COLO668 (cell line): ENCODE results near the gene ALG12.

Source experiments
- DNase-seq: peaks from one replicate; lab custom pipeline; 2025; ENCODE audit not compliant: unreplicated experiment; lab: John Stamatoyannopoulos, UW

Gene ALG12

DNA sequence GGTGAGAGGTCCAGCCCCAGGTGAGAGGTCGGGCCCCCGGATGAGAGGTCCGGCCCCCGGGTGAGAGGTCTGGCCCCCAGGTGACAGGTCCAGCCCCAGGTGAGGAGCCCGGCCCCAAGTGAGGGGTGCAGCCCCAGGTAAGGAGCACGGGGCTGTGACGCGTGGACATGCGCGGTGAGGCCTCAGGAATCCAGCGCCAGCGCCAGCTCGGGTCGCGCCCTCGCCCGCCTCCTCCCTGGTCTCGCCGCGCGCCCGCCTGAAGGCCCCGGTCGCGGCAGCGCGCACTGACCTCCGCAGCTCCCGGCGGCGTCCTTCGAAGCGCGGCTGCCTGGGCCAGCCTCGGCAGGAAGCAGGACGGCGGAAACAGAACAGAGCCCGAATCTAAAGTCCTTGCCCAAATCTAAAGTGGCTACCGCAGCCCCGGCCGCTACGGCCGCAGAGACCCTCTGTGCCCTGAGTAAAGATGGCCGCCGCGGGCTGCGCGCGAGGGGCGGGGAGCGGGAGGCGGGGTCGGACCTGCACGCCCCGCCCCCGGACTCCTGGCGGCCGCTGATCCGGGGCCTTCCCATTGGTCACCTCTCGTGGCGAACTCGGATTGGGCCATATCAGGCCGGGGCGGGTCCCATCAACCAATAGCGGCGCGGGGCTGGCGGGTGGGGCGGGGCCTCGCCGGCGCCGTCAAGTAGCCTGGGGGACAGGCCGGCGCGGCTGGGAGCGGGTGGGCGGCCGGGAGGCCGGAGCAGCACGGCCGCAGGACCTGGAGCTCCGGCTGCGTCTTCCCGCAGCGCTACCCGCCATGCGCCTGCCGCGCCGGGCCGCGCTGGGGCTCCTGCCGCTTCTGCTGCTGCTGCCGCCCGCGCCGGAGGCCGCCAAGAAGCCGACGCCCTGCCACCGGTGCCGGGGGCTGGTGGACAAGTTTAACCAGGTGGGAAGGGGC is at the start of gene ALG12, which contains the start of gene CRELD2:
Gene ALG12 (minus strand): TSS at position 465 of the 937 bp plus-strand sequence. CDS start 4,673 bp downstream, outside the sequence.
Gene CRELD2 (plus strand): TSS at position 661 of the 937 bp plus-strand sequence. CDS start 136 bp downstream, at position 797.
- DNase-seq, result peak; percentile 97

DNA sequence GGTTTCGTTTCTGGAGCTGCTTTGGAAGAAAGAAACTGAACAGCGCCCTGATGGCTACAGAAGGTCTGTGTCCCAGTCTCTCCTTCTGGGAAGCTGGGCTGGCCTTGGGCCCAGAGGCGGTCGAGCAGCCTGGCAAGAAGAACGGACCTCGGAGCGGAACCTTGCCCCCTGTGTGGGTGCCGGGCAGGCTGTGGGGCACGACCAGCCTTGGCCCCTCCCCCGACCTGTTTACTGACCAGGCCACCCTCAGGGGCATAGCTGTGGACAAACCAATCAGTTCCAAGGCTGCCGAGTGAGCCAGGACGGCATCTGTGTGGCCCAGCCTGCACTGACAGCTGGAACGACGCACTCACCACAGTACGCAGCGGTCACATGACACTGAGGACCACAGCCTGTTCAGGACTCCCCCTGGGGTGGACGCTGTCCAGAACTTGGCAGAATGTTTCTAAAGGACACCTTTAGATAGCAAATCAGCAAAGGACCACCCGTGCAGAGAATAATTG is 49.5 kb upstream of the ALG12 start:
- DNase-seq, result no peak

DNA sequence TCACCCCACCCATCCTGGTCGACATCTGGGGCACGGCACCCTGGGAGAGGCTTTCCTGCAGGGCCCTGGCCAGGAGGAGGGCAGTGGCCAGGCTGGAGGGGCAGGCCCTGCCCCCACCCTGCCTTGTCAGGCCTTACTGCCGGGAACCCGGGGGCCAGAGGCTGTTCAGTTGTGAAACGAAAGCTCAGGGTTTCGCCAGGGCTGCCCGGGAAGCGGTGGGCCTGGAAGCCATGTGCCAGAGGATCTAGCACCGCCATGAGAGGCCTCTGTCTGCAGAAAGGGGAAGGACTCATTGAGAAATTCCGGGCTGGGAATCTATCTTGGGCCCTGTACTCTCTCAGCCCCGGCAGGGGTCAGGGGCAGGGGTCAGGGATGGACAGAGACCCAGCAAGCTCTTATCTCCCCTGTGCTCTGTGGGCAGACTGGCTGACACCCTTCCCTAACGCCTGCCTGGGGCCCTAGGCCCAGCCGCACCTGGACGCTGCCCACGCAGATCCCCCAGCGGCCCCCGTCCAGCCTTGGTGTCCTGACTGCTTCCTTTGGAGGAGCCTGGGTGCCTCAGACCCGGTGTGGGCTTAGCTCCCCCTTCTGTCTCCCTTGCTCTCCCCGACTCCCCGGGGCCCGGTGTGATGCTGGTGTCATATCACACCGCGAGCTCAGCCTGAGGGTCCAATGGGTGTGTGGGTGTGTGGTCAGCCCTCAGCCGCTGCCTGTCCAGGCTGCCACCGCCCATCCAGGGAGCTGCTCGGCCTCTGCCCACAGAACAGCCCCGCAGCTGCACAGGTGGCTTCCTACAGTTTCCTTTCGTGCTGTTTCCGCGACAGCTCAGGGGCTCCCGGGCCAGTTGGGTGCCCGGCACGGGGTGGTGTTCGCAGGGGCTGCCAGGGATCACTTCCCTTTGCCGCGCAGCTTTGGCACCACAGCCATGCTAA is 48.8 kb upstream of the ALG12 start:
- DNase-seq, result no peak

DNA sequence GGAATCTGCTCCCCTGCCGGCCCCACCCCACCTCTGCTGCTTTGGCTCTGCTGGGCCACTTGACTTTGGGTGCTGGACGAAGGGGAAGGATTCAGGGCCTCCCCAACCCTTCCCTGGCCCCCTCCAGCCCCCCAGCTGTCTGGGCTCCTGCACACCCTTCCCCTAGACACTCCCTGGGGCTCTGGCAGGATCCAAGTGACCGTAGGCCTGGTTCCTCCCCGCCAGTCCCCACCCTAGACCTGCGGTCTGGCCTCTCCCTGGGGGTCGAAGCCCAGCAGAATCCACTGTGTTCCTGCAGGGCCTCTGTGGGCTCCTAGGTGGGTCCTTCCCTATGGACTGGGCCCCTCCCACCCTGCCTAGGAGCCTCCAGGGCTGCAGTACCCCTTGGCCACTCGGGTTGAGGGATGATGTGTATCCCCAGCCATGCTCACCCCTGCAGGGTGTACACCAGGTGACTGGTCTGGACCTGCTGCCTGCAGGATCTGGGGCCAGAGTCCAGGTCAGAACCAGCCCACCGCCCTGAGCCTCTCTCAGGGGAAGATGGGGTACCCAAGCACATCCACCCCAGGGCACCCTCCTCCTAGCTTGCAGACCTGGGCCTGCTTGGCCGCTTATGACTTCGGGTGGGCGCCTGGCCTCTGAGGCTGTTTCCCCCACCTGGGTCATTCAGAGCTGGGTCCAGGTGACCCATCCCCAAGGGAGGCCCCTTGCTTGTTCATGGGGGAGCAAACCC is 48.0 kb upstream of the ALG12 start:
- DNase-seq, result no peak

DNA sequence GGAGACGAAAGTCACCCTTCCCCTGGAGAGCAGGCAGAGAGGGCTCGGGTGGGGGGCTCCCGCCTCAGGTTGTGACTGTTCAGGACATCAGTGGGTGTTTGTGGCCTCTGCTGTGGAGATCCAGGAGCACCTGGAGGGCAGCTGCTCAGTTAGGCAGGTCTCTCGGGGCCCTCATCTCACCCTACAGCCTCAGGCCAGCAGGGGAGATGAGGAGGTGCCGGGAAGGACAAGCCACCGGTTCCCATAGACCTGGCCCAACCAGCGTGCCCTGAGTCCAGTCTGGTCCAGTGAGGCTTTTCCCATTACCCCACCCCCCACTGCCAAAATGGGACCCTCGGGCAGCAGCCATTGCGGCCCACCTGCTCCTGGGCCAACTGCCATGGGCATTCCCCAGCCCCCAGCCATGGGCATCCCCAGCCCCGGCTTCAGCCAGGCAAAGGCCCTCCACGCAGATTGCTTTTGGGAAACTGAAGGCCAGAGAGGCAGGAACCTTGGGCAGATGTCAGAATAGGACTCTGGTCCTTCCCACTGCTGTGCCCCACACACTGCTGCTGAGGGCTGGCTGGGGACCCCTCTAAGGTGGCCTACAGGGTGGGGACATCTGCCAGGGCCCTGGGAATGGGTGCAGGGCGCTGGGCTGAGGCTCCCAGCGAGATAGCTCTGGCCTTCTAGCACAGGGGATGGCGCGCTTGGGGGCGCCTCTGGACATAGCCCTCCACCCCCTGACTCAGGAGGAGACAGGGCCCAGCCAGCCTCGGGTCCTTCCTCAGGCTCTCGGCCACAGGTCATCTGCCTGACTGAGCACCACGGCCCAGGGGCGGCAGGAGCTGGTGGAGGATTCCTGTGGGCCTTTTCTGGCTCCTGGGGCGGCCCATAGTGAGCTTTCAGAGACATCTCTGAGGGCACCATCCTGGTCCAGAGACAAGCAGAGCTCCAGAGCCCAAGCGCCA is 47.1 kb upstream of the ALG12 start:
- no peak for DNase-seq

DNA sequence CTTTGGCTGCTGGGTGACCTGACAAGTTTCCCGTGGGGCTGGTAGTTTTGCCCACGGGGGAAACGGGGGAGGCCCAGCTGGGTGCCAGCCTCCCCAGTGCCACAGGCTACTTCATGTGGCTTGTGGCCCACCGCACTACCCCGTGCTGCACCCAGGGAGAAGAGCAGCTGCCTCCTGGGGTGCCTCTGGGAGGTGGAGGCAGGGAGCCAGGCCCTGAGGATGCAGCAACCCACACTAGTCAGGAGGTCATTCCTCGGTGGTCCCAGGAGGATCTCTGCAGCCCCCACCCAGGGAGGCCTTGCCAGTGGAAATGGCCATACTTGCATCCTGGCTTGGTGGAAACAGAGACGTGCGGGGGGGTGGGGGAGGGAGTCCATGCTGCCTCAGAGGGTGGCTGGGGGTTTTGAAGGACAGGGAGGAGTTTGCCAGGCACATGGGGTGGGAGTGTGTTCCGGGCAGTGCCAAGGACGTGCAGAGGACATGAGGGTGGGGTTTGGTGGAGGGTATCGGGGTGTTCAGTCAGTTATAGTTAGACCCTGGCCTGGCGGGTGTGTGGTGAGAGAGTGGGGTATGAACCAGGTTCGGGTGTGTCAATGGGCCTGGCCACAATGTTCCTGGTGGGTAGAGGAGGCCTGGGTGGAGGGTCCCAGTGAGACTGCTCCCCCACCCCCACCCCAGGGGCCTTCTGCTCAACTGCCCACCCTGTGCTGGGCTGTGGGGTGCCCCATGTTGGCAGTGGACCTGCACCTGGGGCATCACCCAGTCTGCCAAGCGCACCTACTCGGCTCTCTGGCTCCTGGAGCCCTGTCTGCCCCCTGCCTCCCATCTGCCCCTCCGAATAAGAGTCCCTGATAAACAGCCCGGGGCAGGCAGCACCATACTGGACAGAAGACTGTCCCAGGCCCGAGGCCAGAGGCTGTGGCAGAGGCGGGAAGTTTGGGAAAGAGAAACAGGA is 46.2 kb upstream of the ALG12 start:
- DNase-seq, result no peak

DNA sequence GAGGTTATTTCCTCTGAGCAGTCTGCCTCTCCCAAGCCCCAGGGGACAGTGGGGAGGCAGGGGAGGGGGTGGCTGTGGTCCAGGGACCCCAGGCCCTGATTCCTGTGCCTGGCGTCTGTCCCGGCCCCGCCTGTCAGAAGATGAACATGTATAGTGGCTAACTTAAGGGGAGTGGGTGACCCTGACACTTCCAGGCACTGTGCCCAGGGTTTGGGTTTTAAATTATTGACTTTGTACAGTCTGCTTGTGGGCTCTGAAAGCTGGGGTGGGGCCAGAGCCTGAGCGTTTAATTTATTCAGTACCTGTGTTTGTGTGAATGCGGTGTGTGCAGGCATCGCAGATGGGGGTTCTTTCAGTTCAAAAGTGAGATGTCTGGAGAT is 45.4 kb upstream of the ALG12 start:
- DNase-seq, result no peak

DNA sequence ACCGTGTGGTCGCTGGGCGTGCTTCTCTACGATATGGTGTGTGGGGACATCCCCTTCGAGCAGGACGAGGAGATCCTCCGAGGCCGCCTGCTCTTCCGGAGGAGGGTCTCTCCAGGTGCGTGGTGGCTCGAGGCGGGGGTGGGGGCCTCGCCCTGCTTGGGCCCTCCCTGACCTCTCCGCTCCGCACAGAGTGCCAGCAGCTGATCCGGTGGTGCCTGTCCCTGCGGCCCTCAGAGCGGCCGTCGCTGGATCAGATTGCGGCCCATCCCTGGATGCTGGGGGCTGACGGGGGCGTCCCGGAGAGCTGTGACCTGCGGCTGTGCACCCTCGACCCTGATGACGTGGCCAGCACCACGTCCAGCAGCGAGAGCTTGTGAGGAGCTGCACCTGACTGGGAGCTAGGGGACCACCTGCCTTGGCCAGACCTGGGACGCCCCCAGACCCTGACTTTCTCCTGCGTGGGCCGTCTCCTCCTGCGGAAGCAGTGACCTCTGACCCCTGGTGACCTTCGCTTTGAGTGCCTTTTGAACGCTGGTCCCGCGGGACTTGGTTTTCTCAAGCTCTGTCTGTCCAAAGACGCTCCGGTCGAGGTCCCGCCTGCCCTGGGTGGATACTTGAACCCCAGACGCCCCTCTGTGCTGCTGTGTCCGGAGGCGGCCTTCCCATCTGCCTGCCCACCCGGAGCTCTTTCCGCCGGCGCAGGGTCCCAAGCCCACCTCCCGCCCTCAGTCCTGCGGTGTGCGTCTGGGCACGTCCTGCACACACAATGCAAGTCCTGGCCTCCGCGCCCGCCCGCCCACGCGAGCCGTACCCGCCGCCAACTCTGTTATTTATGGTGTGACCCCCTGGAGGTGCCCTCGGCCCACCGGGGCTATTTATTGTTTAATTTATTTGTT is 44.8 kb upstream of the ALG12 start:
- DNase-seq, result no peak

DNA sequence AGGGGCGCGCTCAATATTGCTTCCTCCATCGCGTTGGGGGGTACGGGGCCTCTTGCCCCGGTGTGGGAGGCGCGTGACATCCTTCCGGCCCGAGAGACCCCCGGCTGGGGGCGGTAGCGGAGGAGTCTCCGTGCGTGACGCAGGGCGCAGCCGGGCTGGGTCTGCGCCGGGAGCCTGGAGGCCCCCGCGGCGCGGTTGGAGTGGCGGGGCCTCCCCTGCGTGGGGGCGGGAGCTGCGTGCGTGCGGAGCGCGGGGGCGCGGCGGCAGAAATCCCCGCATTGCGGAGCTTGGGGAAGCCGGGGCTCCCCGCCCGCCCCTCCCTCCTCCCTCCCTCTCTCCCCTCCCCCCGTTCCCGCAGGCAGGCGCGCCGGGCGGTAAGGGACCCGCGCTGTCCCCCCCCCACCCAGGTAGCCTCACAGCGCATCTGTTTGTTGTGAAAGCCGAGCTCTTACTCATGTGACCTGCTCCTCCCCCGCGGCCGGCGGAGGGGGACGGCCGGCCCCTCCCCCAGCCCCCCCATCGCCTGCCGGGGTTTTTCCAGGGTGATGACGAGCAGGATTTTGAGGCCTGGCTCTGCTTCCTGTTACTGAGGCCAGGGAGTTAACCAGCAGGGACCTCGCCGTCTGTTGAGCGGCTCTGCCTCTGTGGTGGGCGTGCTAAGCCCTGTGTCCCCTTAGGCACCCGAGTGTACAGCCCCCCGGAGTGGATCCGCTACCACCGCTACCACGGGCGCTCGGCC is 43.9 kb upstream of the ALG12 start:
- peak; percentile 94 for DNase-seq

DNA sequence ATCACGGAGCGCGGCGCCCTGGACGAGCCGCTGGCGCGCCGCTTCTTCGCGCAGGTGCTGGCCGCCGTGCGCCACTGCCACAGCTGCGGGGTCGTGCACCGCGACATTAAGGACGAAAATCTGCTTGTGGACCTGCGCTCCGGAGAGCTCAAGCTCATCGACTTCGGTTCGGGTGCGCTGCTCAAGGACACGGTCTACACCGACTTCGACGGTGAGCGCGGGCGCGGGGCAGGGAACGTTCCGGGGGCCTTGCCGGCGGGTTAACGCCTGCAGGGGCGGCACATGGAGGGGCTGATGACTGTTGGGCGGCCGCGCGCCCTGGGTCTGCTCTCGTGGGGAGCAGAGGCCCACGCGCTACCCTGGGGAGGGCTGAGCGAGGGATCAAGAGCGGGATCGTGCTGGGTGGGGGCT is 43.4 kb upstream of the ALG12 start:
- DNase-seq, result peak; percentile 60

DNA sequence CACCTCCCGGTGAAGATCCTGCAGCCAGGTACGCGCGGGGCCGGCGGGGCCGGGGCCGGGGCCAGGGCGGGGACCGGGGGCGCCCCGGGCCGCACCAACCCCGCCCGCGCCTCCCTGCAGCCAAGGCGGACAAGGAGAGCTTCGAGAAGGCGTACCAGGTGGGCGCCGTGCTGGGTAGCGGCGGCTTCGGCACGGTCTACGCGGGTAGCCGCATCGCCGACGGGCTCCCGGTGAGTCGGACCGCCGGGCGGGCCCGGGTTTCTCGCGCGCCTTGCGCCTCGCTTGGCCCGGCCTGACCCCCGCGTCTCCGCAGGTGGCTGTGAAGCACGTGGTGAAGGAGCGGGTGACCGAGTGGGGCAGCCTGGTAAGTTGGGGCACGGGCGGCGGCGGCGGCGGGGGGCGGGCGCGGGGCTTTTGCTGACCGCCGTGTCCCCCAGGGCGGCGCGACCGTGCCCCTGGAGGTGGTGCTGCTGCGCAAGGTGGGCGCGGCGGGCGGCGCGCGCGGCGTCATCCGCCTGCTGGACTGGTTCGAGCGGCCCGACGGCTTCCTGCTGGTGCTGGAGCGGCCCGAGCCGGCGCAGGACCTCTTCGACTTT is 42.9 kb upstream of the ALG12 start:
- DNase-seq, result peak; percentile 72

DNA sequence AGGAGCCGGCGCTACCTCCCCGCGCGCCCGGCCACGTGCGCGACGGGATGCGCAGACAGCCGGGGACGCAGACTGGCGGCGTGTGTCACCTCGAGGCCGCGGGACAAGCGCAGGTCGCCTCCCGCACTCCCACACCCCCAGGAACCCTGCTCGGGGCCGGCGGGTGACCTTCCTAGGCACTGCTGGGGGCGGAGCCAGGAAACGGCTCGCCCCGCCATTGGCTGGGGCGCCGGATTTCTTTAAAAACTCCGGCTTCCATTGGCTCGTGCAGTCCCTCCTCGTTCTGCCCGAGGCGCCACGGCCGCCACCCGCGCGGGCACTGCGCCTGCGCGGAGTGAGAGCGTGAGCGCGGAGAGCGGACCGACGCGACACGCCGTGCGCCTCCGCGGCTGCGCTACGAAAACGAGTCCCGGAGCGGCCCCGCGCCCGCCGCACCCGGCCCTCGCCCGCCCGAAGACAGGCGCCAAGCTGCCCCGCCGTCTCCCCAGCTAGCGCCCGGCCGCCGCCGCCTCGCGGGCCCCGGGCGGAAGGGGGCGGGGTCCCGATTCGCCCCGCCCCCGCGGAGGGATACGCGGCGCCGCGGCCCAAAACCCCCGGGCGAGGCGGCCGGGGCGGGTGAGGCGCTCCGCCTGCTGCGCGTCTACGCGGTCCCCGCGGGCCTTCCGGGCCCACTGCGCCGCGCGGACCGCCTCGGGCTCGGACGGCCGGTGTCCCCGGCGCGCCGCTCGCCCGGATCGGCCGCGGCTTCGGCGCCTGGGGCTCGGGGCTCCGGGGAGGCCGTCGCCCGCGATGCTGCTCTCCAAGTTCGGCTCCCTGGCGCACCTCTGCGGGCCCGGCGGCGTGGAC is 42.1 kb upstream of the ALG12 start, which contains the start of gene PIM3:
Gene PIM3 (plus strand): TSS at position 614 of the 846 bp plus-strand sequence. CDS start 176 bp downstream, at position 790.
- peak; percentile 98 for DNase-seq

DNA sequence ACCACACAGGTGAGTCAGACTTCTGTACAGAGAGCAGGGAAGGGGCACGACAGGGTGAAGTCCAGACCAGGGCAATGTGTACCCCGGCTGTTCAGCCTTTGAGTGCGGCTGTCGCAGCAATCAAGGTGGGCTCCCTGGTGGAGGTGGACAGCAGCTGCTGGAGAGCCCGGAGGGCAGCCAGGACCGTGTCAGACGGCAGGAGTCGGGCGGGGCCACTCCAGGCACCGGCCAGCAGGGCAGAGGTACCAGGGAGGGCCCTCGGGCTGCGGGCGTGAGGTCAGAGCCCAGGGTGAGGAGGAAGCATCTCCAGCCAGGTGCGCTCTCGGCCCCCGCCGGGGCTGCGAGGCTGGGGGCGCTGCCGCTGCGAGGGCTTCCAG is 41.5 kb upstream of the ALG12 start:
- no peak for DNase-seq

DNA sequence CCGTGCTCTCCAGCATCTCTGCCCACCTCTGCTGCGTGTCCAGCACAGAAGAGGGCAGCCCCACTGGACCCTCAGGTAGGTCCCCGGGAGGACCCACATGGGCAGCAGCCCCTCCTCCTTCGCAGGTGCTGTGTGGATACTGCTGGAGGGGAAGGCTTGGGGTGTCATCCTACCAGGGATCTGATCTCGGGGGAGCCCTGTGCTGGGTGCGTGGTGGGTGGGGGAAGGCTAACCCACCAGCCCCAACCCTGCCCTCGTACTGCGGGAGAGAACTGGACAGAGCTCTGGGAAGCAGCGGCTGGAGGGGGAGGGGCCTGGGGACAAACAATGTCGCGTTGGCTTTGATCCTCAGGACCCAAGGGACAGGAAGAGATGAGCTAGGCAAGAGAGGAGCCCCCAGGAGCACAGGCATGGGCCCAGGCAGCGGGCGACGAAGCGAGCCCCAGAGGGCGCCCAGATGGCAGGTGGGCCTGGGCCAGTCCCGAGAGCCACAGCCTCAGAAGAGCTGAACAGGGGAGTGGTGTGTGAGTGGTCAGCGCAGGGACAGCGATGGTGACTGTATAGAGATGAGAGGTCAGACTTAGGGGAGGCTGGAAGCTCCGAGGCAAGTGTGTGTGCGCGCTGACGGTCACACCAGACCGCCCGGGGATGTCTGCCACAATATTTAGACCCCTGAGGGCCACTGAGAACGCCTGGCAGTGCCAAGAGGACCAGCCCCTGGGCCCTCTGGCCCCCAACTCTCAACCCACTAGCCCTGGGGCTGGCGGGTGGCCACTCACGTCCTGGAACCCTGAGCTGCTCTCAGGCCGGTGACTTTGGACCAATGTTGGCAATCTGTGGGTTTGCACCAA is 40.9 kb upstream of the ALG12 start:
- DNase-seq, result no peak
